GM19438 (cell line): ENCODE results near the gene MUSTN1.
A peak's percentile ranks its signal among the peaks of the same experiment; 100 is the strongest.

Experiments used
- ATAC-seq: cut with Tn5 transposase; IDR thresholded peaks from one replicate; pipeline ENCODE4 v1.9.1; 2021; ENCODE audit warnings: low read depth; ENCODE audit not compliant: unreplicated experiment

Gene MUSTN1

GRCh38 chr3:52834871-52835501 is at the start of gene MUSTN1:
TSS of gene MUSTN1 (minus strand) at chr3:52835019. CDS start at chr3:52834948, 71 bp downstream.
- no peak for ATAC-seq

GRCh38 chr3:52882377-52882776 is 47.6 kb upstream of the MUSTN1 start:
- ATAC-seq: no peak

GRCh38 chr3:52881871-52882270 is 47.1 kb upstream of the MUSTN1 start:
- no peak for ATAC-seq

GRCh38 chr3:52880474-52880873 is 45.7 kb upstream of the MUSTN1 start:
- ATAC-seq: no peak

- ATAC-seq: no peak
Measured at GRCh38 chr3:52880047-52880446, 45.2 kb upstream of the MUSTN1 start.

GRCh38 chr3:52879581-52879980 is 44.8 kb upstream of the MUSTN1 start:
- no peak for ATAC-seq

GRCh38 chr3:52879090-52879489 is 44.3 kb upstream of the MUSTN1 start:
- no peak for ATAC-seq

- no peak for ATAC-seq
Measured at GRCh38 chr3:52877085-52877484, 42.3 kb upstream of the MUSTN1 start.

GRCh38 chr3:52874864-52875587 is 40.2 kb upstream of the MUSTN1 start:
- no peak for ATAC-seq

GRCh38 chr3:52874160-52874701 is 39.4 kb upstream of the MUSTN1 start:
- ATAC-seq: peak; percentile 58

- no peak for ATAC-seq
Measured at GRCh38 chr3:52873433-52874159, 38.8 kb upstream of the MUSTN1 start.

GRCh38 chr3:52872245-52872644 is 37.4 kb upstream of the MUSTN1 start:
- no peak for ATAC-seq

GRCh38 chr3:52871761-52872160 is 36.9 kb upstream of the MUSTN1 start:
- ATAC-seq: no peak

- no peak for ATAC-seq
Measured at GRCh38 chr3:52870471-52870870, 35.7 kb upstream of the MUSTN1 start.

- no peak for ATAC-seq
Measured at GRCh38 chr3:52866427-52866826, 31.6 kb upstream of the MUSTN1 start.

GRCh38 chr3:52865994-52866393 is 31.2 kb upstream of the MUSTN1 start:
- no peak for ATAC-seq

- no peak for ATAC-seq
Measured at GRCh38 chr3:52860424-52860768, 25.6 kb upstream of the MUSTN1 start.

GRCh38 chr3:52859686-52860423 is 25.0 kb upstream of the MUSTN1 start:
- ATAC-seq: no peak

GRCh38 chr3:52857864-52858263 is 23.0 kb upstream of the MUSTN1 start:
- no peak for ATAC-seq

- no peak for ATAC-seq
Measured at GRCh38 chr3:52857133-52857532, 22.3 kb upstream of the MUSTN1 start.

GRCh38 chr3:52856666-52857065 is 21.8 kb upstream of the MUSTN1 start:
- ATAC-seq: no peak
